Right renal cortex interstitium (tissue), 3 donors: ENCODE data around the gene ZNF786. TPM values are rescaled to one million over a fixed set of nuclear protein-coding genes. Genes with fewer than 3 reads are reported as not detected.
"Not testable (repeated sequence)": the region's sequence is repeated elsewhere in the genome, so short reads cannot be mapped to it uniquely, and the experiment has no call there.

ENCODE experiments used
- DNase-seq, 3 donors: peaks; one replicate each; pipeline ENCODE4 v3.0.0-alpha.2; 2013; ENCODE audit warnings: low read depth in 3 of 3, low spot score in 2 of 3
- polyA plus RNA-seq, 3 donors: library from polyadenylated mRNA; unstranded; fragments of 120-200 nt; gene quantifications; one replicate each; pipeline ENCODE4 v1.2.1, GENCODE V29; 2013; ENCODE audit not compliant: insufficient read length in 3 of 3

The ZNF786 gene
- polyA plus RNA-seq, 3 donors: 7.8 to 10.2 (median 9.5) TPM

GRCh38 chr7:149038641-149039040 lies 51.9 kb downstream of the ZNF786 start:
- DNase-seq: not testable (repeated sequence)

- DNase-seq: no peak
These were observed 53.8 kb downstream of the ZNF786 start for GRCh38 chr7:149036676-149037075.

GRCh38 chr7:149031353-149031910 lies 59.1 kb downstream of the ZNF786 start:
- no peak for DNase-seq

- DNase-seq: not testable (repeated sequence)
These were observed 60.1 kb downstream of the ZNF786 start for GRCh38 chr7:149030439-149030838.

GRCh38 chr7:149028346-149029109 lies 62.0 kb downstream of the ZNF786 start, which contains the start of gene PDIA4:
PDIA4 (minus strand) TSS chr7:149028505; CDS start chr7:149028408, 97 bp downstream.
- DNase-seq: peak; percentile 93 to 97 (median 94)

- no peak for DNase-seq
These were observed 62.7 kb downstream of the ZNF786 start for GRCh38 chr7:149027611-149028345.

- no peak for DNase-seq
These were observed 63.5 kb downstream of the ZNF786 start for GRCh38 chr7:149027055-149027454.

GRCh38 chr7:149023662-149024061 lies 66.9 kb downstream of the ZNF786 start:
- DNase-seq: no peak

GRCh38 chr7:149022756-149023360 lies 67.7 kb downstream of the ZNF786 start:
- DNase-seq: no peak

- DNase-seq: no peak
These were observed 68.8 kb downstream of the ZNF786 start for GRCh38 chr7:149021725-149022062.

- DNase-seq: no peak
These were observed 70.0 kb downstream of the ZNF786 start for GRCh38 chr7:149020483-149020882.

Other genes with a start within 250 kb of the ZNF786 start
- gene EZH2, start 206.4 kb downstream of the ZNF786 start, polyA plus RNA-seq: 10 to 100 TPM; 35.2 to 39.1 (median 37.7) TPM
- 100 to 1,000 TPM; 164 to 199 (median 188) TPM for gene PDIA4, start 62.2 kb downstream of the ZNF786 start, polyA plus RNA-seq
- 1 to 10 TPM; 7.9 to 9.2 (median 8.6) TPM for gene ZNF425, start 35.6 kb upstream of the ZNF786 start, polyA plus RNA-seq
- 10 to 100 TPM; 14.2 to 14.8 (median 14.4) TPM for gene ZNF398, start 56.7 kb upstream of the ZNF786 start, polyA plus RNA-seq
- 10 to 100 TPM; 21.1 to 24.0 (median 21.7) TPM for gene ZNF282, start 104.8 kb upstream of the ZNF786 start, polyA plus RNA-seq
- gene ZNF212, start 148.9 kb upstream of the ZNF786 start, polyA plus RNA-seq: 10 to 100 TPM; 15.5 to 17.0 (median 16.5) TPM
- 10 to 100 TPM in 2 of 3 donors, 1 to 10 TPM in 1; 9.8 to 11.6 (median 10.3) TPM for gene ZNF783, start 171.5 kb upstream of the ZNF786 start, polyA plus RNA-seq